NT2/D1 (cell line): Measurements from ENCODE around the gene GNPAT.

Experiments used
- DNase-seq: peaks from one replicate; pipeline ENCODE4 v3.0.0-alpha.2; 2011; ENCODE audit warnings: low read depth, low spot score
- H3K27me3 ChIP-seq: 2 replicates; pipeline ENCODE4 v1.6.0; 2011; ENCODE audit warnings: mild to moderate bottlenecking; ENCODE audit not compliant: insufficient read length, insufficient read depth
- H3K36me3 ChIP-seq: 2 replicates; pipeline ENCODE4 v1.6.1; 2011; ENCODE audit warnings: mild to moderate bottlenecking, low read length, mixed read lengths; ENCODE audit not compliant: insufficient read depth, insufficient read length
- H3K4me1 ChIP-seq: 2 replicates; pipeline ENCODE4 v1.5.1; 2011; ENCODE audit not compliant: insufficient read depth, insufficient read length
- H3K4me3 ChIP-seq: 2 replicates; pipeline ENCODE4 v1.5.1; 2011; ENCODE audit warnings: low read depth; ENCODE audit not compliant: insufficient read length
- H3K9ac ChIP-seq: 2 replicates; pipeline ENCODE4 v1.6.0; 2011; ENCODE audit warnings: low read depth; ENCODE audit not compliant: insufficient read length
- H3K9me3 ChIP-seq: 2 replicates; pipeline ENCODE4 v1.5.1; 2011; ENCODE audit warnings: mild to moderate bottlenecking, low read length; ENCODE audit not compliant: insufficient read depth
- SUZ12 ChIP-seq: IDR thresholded peaks from 2 replicates; pipeline ENCODE4 v1.6.1; 2011; ENCODE audit not compliant: insufficient read length, insufficient read depth; ENCODE audit errors: extremely low read depth
- YY1 ChIP-seq: IDR thresholded peaks from 2 replicates; pipeline ENCODE4 v1.6.1; 2011; ENCODE audit not compliant: insufficient read length, insufficient read depth
- ZNF274 ChIP-seq: IDR thresholded peaks from 2 replicates; pipeline ENCODE4 v1.6.1; 2011; ENCODE audit warnings: mild to moderate bottlenecking, low read depth, low read length

The GNPAT gene

DNA sequence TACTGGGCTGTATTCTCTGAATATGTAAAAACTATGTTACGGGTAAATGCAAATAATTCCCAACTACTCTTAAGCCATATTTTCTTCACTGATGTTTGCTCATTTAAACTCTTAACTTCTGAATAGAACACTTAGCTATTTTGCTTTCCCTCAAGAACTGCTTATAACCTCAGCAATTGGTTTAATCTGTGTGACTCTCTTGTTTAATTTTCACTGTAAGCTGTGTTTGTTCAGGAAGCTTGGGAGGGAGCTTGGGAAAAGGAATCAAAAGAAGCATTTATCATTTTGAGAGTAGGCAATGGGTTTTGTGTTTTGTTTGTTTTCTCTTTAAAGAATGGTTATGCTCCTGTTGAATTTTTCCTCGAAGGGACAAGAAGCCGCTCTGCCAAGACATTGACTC is 24.4 kb downstream of the GNPAT start:
- no peak overlapping the region for H3K9ac ChIP-seq

DNA sequence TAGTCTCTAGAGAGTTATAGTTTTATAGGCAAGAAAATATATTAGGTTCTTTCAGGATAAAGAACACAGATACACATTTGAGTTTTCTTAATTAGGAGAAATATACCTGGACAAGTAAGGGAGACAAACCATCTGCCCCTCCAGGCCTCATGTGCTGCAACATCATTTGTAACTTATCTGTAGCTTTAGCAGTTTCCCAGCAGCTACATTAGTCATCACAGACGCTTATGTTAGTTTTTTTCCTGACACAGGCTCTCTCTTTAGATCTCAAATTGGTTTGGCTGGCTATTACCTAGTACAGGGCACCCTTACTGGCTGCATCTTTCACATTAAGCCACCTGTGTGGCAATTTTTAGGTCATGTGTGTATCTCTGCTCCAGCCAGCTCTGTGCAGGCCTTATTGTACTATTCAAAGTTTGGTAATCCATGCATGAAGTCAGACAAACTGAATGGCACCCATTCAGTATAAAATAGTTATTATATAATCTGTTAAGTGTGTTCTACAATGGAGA is 25.9 kb downstream of the GNPAT start:
- H3K9me3 ChIP-seq, result no peaks in the 10 kb centered on the region
- H3K36me3 ChIP-seq, result peaks cover 83% of the 10 kb centered on the region
- no peak for DNase-seq

More for the DNA sequence above, 24.4 kb downstream of the GNPAT start:
- Histone ChIP-seq H3K27me3 (no peaks in the 10 kb centered on the region), H3K4me3 (no peak overlapping the region), H3K4me1 (no peaks in the 10 kb centered on the region), H3K36me3 (peaks cover 82% of the 10 kb centered on the region), H3K9me3 (peaks cover 2% of the 10 kb centered on the region; the same call in 1 of the 2 replicates)
- DNase-seq, result no peak
- no peak for TF ChIP-seq ZNF274
- TF ChIP-seq SUZ12, result no peak
- no peak for TF ChIP-seq YY1

DNA sequence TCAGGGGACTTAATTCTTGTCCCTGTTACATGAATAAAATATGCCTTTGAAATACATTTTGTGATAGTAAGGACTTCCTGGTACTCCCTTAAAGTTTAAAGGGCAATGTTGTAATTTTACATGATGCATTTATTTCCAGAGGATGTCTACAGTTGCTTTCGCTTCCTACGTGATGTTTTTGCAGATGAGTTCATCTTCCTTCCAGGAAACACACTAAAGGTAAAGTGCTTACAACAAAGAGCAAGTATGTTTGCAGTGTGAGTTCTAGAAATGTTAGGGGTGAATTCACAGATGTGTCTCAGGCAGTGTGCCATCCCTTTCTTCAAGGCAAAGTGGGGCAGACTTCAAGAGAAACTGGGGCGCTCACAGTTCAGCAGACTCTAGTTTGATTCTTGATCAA is 31.2 kb downstream of the GNPAT start:
- no peaks in the 10 kb centered on the region for H3K4me1 ChIP-seq
- H3K9ac ChIP-seq, result no peak overlapping the region
- no peak for TF ChIP-seq ZNF274
- no peaks in the 10 kb centered on the region for H3K27me3 ChIP-seq
- peaks cover 82% of the 10 kb centered on the region for H3K36me3 ChIP-seq
- DNase-seq, result no peak
- H3K9me3 ChIP-seq, result no peaks in the 10 kb centered on the region
- no peak overlapping the region for H3K4me3 ChIP-seq

More for the DNA sequence above, 25.9 kb downstream of the GNPAT start:
- TF ChIP-seq YY1, result no peak
- Histone ChIP-seq H3K4me3 (no peak overlapping the region), H3K9ac (no peak overlapping the region), H3K4me1 (no peaks in the 10 kb centered on the region), H3K27me3 (no peaks in the 10 kb centered on the region)

DNA sequence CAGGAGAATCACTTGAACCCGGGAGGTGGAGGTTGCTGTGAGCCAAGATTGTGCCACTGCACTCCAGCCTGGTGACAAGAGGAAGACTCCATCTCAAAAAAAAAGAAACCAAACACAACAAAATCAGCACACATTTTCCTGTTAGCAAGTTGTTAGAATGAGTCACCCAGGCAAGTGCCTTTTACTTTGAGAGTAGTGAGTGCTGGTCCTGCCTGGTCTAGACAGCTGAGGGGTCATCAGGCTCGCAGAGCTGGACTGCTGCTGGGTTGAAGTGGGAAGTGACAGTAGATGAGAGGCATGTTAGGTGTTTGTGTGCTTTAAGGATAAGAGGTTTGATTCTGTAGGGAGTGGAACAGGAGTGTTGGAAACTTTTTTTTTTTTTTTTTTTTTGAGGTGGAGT is 31.9 kb downstream of the GNPAT start:
- no peak overlapping the region for H3K9ac ChIP-seq
- DNase-seq, result no peak
- no peaks in the 10 kb centered on the region for H3K27me3 ChIP-seq
- H3K4me1 ChIP-seq, result no peaks in the 10 kb centered on the region
- H3K4me3 ChIP-seq, result no peak overlapping the region
- peaks cover 83% of the 10 kb centered on the region for H3K36me3 ChIP-seq
- no peak for TF ChIP-seq YY1
- no peak for TF ChIP-seq ZNF274
- no peak for TF ChIP-seq SUZ12
- H3K9me3 ChIP-seq, result no peaks in the 10 kb centered on the region

DNA sequence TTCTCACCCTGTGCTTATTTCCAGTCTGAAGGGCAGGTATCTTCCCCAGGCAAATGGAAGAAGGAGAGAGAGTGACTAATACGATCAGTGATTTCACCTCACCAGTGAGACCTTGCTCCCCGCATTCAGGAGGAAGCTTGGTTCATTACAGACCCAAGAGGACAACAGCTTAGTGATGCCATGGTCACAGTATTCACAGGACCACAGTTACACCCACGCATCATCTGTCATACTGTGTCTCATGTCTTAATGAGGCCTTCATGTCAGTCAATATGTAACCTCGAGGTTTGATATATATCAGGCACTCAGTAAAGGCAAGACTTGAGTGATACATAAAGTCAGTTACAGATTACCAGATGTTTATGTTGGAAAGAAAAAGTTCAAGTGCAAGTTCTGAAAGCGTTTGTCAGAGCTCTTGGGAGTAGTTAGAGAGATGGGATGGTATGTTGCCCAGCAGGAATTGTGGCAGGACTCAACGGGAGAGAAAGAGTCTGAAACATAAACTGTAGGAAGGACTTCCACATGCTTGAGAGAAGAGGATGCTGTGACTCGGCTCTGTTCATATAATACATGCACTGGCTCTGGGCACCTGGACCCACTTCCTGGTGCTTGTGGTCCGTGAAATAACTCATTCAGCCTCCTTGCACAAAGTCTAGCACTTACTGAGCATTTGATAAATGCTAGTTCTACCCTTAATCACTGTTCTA is 33.3 kb downstream of the GNPAT start:
- Histone ChIP-seq H3K9ac (no peak overlapping the region), H3K9me3 (no peaks in the 10 kb centered on the region), H3K36me3 (peaks cover 82% of the 10 kb centered on the region), H3K4me1 (no peaks in the 10 kb centered on the region), H3K27me3 (no peaks in the 10 kb centered on the region), H3K4me3 (no peak overlapping the region)
- TF ChIP-seq SUZ12 (no peak), YY1 (no peak), ZNF274 (no peak)
- DNase-seq, result no peak

DNA sequence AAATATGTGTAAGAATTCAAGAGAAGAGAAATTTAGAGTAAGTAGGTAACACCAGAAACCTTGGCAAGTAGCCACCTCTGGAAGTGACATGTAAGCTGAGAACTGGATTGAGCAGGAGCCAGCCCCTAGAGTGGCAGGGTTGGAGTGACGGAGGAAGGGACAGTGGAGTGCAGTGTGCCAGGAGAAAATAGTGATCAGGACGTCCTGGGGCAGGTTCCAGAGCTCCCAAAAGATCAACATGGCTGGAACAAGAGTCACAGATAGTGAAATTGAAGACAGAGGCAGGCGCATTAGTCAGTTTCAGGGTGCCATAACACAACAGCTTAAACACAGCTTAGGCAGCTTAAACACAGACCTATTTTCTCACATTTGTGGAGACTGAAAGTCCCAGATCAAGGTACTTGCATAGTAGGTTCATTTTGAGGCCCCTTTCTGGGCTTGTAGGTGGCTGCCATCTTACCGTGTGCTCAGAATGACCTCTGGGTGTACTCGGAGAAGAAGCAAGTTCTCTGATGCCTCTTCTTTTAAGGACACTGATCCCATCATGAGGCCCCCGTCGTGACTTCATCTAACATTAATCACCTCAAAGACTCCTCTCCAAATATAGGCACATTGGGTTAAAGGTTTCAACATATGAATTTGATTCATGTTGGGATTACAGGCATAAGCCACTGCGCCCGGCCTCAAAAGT is 37.2 kb downstream of the GNPAT start:
- no peaks in the 10 kb centered on the region for H3K27me3 ChIP-seq
- no peaks in the 10 kb centered on the region for H3K4me1 ChIP-seq
- no peaks in the 10 kb centered on the region for H3K9me3 ChIP-seq
- peaks cover 51% of the 10 kb centered on the region for H3K36me3 ChIP-seq
- H3K4me3 ChIP-seq, result no peak overlapping the region
- TF ChIP-seq ZNF274, result no peak
- TF ChIP-seq YY1, result no peak
- TF ChIP-seq SUZ12, result no peak
- H3K9ac ChIP-seq, result no peak overlapping the region
- DNase-seq, result no peak

DNA sequence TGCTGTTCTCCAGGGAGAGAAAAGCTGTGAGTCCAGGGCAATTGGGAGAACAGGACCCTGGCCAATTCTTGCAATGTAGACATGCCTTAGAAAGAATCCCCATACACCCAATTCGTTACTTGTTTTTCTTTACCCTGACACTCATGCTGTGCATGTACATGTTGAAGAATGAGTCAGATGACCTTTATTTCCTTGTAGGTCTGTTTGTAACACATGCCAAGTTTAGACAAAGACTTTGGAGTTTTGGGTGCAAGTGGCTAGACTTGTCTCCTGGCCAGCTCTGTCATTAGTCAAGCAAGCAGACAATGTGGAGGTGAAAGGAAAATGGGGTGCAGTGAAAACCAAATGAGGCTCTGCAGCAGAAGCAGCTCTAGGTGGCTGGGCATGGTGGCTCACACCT is 38.1 kb downstream of the GNPAT start:
- H3K27me3 ChIP-seq, result no peaks in the 10 kb centered on the region
- H3K36me3 ChIP-seq, result peaks cover 45% of the 10 kb centered on the region
- TF ChIP-seq ZNF274 (no peak), SUZ12 (no peak), YY1 (no peak)
- H3K4me3 ChIP-seq, result no peak overlapping the region
- no peaks in the 10 kb centered on the region for H3K9me3 ChIP-seq
- H3K9ac ChIP-seq, result no peak overlapping the region
- no peaks in the 10 kb centered on the region for H3K4me1 ChIP-seq
- DNase-seq, result no peak
